Neural progenitor cell (in vitro differentiated cells): ENCODE results near the gene TBXAS1.

Experiments
- CTCF ChIP-seq: fragments of 200-600 bp; sonication (generic); IDR thresholded peaks from 2 replicates; pipeline ENCODE4 v1.5.1; 2017; ENCODE audit warnings: antibody characterized with exemption, mild to moderate bottlenecking
- EZH2 ChIP-seq: fragments of 200-600 bp; sonication (generic); IDR thresholded peaks from 2 replicates; pipeline ENCODE4 v1.6.1; 2017; ENCODE audit warnings: antibody characterized with exemption, mild to moderate bottlenecking, moderate library complexity

- TF ChIP-seq CTCF: no peak
- TF ChIP-seq EZH2: no peak
Observed at GRCh38 chr7:139917851-139918250, 88.8 kb downstream of the TBXAS1 start.
